Activated naive CD4-positive, alpha-beta T cell (primary cell): ENCODE measurements around the gene NTN3.

Experiments
- DNase-seq, 4 experiments: peaks; one replicate each; lab custom pipeline; 2025; lab: John Stamatoyannopoulos, UW

Gene NTN3

DNA sequence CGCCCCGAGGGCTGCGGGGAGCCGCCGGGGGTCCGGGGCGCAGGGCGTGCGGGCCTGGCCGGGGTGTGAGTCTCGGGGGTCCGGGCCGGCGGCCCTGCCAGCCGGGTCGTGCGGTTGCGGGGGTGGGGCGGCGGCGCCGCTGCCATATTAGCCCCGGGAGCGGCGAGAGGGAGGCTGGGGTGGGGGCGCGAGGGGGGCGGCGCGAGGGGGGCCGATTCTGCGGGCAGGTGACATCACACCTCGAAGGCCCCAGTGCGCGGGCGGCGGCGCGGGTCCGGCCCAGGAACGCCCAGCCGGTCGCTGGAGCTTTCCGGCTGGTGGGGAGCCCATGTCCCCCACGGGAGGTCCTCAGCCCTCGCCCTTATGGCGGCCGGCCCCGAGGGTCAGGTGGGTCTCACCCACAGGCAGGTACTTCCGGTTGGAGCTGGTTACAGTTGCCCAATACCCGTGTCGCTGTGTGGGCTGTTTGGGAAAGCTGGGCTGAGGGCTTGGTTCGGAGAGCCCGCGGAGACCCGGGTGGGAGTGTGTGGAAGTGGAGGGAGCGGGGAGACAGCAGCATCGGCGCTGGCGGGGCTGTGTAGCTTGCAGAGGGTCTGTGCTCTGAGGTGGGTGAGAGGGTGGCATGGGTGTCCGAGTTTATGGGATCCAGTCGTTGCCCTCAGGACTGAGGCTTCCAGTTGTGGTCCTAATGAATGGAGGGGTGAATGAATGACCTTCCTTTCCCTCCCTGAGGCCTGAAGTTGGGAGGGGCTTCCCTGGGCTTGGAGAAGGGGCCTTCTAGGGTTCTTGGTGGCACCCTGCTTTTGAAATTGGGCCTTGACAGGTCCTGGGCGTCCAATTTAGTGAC is 43.5 kb downstream of the NTN3 start:
- no peak for DNase-seq

- no peak for DNase-seq
These were observed 44.2 kb downstream of the NTN3 start for GRCh38 chr16:2515180-2515851.

GRCh38 chr16:2516391-2517240 is 45.5 kb downstream of the NTN3 start:
- DNase-seq, result no peak

DNA sequence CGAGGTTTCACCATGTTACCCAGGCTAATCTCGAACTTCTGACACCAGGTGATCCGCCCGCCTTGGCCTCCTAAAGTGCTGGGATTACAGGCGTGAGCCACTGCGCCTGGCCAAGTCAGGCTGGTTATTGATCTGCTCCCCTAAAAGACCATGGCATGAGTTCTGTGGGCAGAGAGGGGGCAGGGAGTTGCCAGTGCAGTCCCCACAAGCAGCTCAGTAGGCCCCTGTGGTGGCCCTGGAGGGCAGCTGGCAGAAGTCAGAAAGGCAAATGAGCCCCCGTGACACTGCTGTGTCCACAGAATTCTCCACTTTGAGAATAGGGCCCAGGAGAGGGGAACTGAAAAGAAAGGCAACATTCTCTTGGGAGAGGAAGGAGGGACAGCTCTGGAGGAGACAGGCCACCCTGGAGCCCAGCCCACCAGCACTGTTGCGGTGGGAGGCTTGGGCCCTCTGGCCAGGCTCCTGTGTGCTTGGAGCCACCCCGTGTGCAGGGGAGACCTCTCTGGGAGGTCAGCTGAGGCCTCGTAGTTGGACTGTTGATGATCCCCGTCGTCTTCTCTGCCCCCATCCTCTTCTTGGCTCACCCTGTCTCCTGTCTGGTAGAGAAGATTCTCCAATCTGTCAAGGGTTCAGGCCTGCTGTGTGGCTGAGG is 47.0 kb downstream of the NTN3 start:
- no peak for DNase-seq

GRCh38 chr16:2518823-2519710 is 48.0 kb downstream of the NTN3 start:
- DNase-seq, result no peak

- no peak for DNase-seq
These were observed 48.6 kb downstream of the NTN3 start for GRCh38 chr16:2519711-2520080.

- DNase-seq, result peak; percentile 60 to 88 (median 72)
These were observed 49.1 kb downstream of the NTN3 start, which contains the start of gene AMDHD2 for GRCh38 chr16:2520097-2520783. Gene AMDHD2, plus strand, starts transcription at chr16:2520371. Its CDS starts 88 bp downstream, at chr16:2520459.

DNA sequence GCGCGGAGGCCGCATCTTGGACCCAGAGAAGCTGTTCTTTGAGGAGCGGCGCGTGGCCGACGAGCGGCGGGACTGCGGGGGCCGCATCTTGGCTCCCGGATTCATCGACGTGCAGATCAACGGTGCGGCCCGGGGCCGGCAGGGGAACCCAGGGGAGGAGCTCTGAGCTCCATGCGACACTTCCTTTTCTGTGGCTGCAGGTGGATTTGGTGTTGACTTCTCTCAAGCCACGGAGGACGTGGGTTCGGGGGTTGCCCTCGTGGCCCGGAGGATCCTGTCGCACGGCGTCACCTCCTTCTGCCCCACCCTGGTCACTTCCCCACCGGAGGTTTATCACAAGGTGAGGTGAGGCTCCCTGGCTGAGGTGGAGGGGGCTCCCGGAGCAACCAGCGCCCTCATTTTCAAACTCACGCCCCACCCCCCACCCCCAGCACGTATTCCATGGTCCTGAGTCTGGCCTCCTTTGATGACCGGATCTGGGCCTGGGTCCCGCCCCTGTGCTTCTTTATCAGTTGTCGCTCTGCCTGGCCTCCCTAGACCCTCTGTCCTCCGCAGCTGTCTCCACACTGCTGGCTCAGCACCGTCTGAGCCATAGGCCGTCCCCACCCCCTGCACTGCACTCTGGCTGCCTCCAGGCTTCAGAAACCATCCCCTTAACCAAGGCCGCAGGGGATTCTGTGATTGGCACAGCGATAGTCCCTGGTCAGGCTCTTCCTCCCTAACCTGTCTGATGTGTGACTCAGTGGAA is 49.9 kb downstream of the NTN3 start:
- peak in 2 of 4 experiments; percentile 54 to 57 for DNase-seq
